Pancreas (tissue), 10 donors: ENCODE measurements around the gene CCDC88C. TPM values are rescaled to one million over a fixed set of nuclear protein-coding genes. Genes with fewer than 3 reads are reported as not detected.

Experiments
- ATAC-seq, 4 donors: fragments of 200-7000 bp; cut with Tn5 transposase; one replicate each; pipeline versions ENCODE4 v1.8.0 to v1.9.1; 2020; ENCODE audit warnings: mild to moderate bottlenecking in 4 of 4, moderate library complexity in 4 of 4
- DNase-seq, 6 donors: peaks; one replicate each; pipeline ENCODE4 v3.0.0-alpha.2; 2020
- FAIRE-seq: peaks from 2 replicates; lab custom pipeline; 2012; peaks lifted over from hg19 to GRCh38; lab: Jason Lieb, UNC
- H3K27ac ChIP-seq, 4 donors: fragments of 200-600 bp; sonication (generic); 1 replicate in 3 of 4; 2 replicates in 1 of 4; pipeline versions ENCODE4 v1.5.0 to v1.8.0; 2020
- H3K27me3 ChIP-seq, 4 donors: fragments of 200-600 bp; one replicate each; pipeline ENCODE4 v1.8.0; 2021
- H3K36me3 ChIP-seq, 3 donors: fragments of 200-600 bp; sonication (generic) in 1 of 3; one replicate each; pipeline versions ENCODE4 v1.5.0 to v1.8.0; 2020 to 2021
- H3K4me1 ChIP-seq, 3 donors: fragments of 200-600 bp; one replicate each; pipeline ENCODE4 v1.8.0; 2021
- H3K4me3 ChIP-seq, 4 donors: fragments of 200-600 bp; sonication (generic) in 2 of 4; one replicate each; pipeline versions ENCODE4 v1.5.0 to v1.8.0; 2020 to 2021
- H3K9me3 ChIP-seq, 4 donors: fragments of 200-600 bp; one replicate each; pipeline ENCODE4 v1.8.0; 2021
- WGBS, 2 donors: extraction: QIAGEN DNeasy Blood & Tissue Kit; methylation state at CpG; one replicate each; pipeline ENCODE4 v1.1.7; 2013; 5-methylcytosine and 5-hydroxymethylcytosine counted together
- intact Hi-C, 3 donors: fragments of 100-400 bp; cut with DNase I; formaldehyde crosslinking; loops; one replicate each; pipeline versions ENCODE4 v1.11.1 to v1.14.2; 2022
- polyA plus RNA-seq, 2 donors: library from polyadenylated mRNA; stranded (reverse); fragments of 200-250 nt; gene quantifications; one replicate each; pipeline ENCODE4 v1.2.3, GENCODE V29; 2013
- total RNA-seq, 6 donors: library from RNA; stranded (reverse); fragmentation: NEBNext Ultra II Directional in 4 of 6; extraction: Animal tissue kit (Norgen Biotek cat#: 25700) in 4 of 6; gene quantifications; one replicate each; pipeline versions ENCODE4 v1.2.1 to v1.2.4, GENCODE V29; 2021 to 2023
- TF ChIP-seq, protein P1 (sequence below), 4 donors: fragments of 200-600 bp; sonication (generic) in 3 of 4; IDR thresholded peaks; one replicate each; pipeline versions ENCODE4 v1.5.0 to v1.8.0; 2021; ENCODE audit warnings: antibody characterized with exemption in 4 of 4
- donor health status: healthy with polysubstance abuse.
- donor health status: DM: no; HTN: no; CAD: no; lungs with moderate emphysema.
- donor health status: DM: no; HTN: no; CAD: no.
- donor health status: control.
- donor health status: control.
- donor health status: Bipolar disorder and iron deficiency.
- donor health status: DM: yes; HTN: yes; CAD: no.
- donor health status: DM: no; HTN: no; CAD: no.
- donor health status: DM: no; HTN: no; CAD: no.
- donor health status: DM: yes; HTN: yes; CAD: no.

The CCDC88C gene
- total and polyA plus RNA-seq, 8 donors = 10.3 to 20.2 (median 14.6) TPM

DNA sequence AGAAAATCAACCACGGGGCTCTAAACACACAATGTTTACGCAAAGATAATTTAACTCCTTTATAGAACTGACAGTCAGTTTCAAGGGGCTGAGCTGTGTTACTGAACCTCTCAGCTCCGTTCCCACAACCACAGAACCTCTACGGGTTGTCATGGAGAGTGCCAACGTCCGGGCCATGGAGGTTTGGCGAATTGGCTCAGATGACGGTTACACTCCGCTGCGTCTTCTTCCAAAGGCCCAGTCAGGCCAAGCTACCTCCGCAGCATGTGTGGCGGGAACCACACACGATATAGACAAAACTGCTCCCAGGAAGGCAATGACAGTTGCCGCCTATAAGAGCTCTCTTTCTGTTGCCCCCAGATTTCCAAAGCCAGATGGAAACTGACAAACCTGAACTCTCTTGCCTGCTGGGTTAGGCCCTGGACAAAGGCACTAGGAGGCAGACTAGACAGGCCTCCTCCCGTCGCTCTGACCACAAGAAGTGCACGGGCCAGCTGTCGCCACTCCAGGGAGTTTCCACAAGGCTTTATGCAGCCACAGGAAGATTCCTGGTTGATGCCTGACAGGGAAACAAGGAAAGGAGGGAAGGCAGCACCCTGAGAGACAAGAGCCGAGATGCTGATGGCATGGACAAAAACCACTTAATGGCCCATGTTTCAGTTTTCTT, 30.3 kb downstream of the CCDC88C start:
- TF ChIP-seq, protein P1, sequence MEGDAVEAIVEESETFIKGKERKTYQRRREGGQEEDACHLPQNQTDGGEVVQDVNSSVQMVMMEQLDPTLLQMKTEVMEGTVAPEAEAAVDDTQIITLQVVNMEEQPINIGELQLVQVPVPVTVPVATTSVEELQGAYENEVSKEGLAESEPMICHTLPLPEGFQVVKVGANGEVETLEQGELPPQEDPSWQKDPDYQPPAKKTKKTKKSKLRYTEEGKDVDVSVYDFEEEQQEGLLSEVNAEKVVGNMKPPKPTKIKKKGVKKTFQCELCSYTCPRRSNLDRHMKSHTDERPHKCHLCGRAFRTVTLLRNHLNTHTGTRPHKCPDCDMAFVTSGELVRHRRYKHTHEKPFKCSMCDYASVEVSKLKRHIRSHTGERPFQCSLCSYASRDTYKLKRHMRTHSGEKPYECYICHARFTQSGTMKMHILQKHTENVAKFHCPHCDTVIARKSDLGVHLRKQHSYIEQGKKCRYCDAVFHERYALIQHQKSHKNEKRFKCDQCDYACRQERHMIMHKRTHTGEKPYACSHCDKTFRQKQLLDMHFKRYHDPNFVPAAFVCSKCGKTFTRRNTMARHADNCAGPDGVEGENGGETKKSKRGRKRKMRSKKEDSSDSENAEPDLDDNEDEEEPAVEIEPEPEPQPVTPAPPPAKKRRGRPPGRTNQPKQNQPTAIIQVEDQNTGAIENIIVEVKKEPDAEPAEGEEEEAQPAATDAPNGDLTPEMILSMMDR (IDR thresholded peaks at IDR 0.05) = no peak
- no peaks in the 10 kb centered on the region for H3K36me3 ChIP-seq
- FAIRE-seq = no peak
- peak in 3 of 4 donors; percentile 46 to 81 (median 66) for ATAC-seq
- intact Hi-C loops = no loop called here
- no peak overlapping the region for H3K27ac ChIP-seq
- WGBS, 2 donors = 73 to 81% methylated on average over 19 of the region's 19 CpGs
- no peaks in the 10 kb centered on the region for H3K9me3 ChIP-seq
- peaks cover 0 to 5% (median 4%) of the 10 kb centered on the region in 3 donors for H3K4me1 ChIP-seq
- no peak for DNase-seq
- H3K4me3 ChIP-seq = no peak overlapping the region
- H3K27me3 ChIP-seq = no peaks in the 10 kb centered on the region

DNA sequence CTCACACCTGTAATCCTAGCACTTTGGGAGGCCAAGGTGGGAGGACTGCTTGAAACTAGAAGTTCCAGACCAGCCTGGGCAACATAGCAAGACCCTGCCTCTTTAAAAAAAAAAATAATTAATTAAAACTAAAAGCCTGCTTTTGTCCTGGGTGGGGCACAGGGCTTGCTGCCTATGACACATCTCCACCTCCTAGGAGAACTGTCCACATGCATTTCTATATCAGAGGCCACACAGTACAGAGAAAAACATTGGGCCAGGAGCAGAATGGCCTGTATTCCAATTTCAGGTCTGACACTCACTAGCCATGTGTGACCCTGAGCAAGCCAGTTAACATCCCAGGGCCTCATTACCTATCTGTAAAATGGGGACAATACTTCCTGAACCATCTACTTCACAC, 31.9 kb downstream of the CCDC88C start:
- FAIRE-seq = no peak
- peaks cover 0 to 5% (median 4%) of the 10 kb centered on the region in 3 donors for H3K4me1 ChIP-seq

DNA sequence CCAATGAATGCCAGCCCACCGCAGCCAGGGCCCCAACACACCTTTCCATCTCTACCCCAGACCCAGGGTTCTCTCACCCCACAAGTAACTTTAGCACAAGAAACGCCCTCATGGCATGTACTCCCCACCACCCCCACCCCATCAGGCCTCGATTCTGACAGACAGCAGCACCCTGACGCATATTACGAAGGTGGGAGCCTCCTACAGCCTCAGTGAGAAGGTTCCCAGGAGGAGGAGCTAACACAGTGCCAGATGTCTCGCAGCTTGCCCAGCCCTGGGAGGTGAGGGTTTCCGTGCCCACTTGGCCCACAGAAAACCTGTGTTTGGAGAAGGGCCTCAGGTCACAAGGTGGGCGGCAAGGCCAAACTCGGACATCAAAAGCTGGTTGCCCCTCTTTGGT, 32.4 kb downstream of the CCDC88C start:
- TF ChIP-seq, protein P1 (IDR thresholded peaks at IDR 0.05) = no peak
- Histone ChIP-seq H3K27ac (no peak overlapping the region), H3K4me1 (peaks cover 0 to 5% (median under 1%) of the 10 kb centered on the region in 3 donors), H3K27me3 (no peaks in the 10 kb centered on the region), H3K4me3 (no peak overlapping the region), H3K9me3 (no peaks in the 10 kb centered on the region), H3K36me3 (no peaks in the 10 kb centered on the region)
- FAIRE-seq (no peak), ATAC-seq (no peak), DNase-seq (no peak)
- intact Hi-C loops = no loop called here
- 94 to 97% methylated on average over 9 of the region's 9 CpGs for whole genome bisulfite sequencing, 2 donors

More for the DNA sequence above, 31.9 kb downstream of the CCDC88C start:
- no peak for DNase-seq
- no peaks in the 10 kb centered on the region for H3K27me3 ChIP-seq
- H3K36me3 ChIP-seq = no peaks in the 10 kb centered on the region
- no peak overlapping the region for H3K27ac ChIP-seq
- intact Hi-C loops = no loop called here
- no peak overlapping the region for H3K4me3 ChIP-seq
- no peaks in the 10 kb centered on the region for H3K9me3 ChIP-seq
- TF ChIP-seq, protein P1 (IDR thresholded peaks at IDR 0.05) = no peak
- ATAC-seq = no peak

DNA sequence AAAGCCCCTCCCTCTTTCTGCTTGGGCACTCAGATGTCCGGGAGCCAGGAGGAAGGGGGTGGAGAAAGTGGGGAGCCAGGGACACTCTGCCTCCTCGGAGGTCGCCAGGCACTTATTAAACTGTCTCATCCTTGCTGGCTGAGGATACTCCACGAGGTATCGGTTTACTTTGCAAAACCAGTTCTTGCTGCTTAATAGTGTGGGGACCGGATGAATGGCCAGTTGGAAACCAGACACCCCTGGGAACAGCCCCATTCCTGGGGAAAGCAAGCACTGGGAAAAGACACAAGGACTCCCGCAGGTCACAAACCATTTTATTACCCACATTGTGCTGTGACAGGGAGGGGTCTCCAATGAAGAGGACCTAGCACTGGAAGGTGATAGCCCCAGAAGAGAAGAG, 34.2 kb downstream of the CCDC88C start:
- FAIRE-seq (no peak), ATAC-seq (no peak)

More for the DNA sequence above, 34.2 kb downstream of the CCDC88C start:
- Histone ChIP-seq H3K9me3 (no peaks in the 10 kb centered on the region), H3K4me3 (no peak overlapping the region), H3K4me1 (peaks cover 6 to 17% (median 12%) of the 10 kb centered on the region in 3 donors), H3K36me3 (no peaks in the 10 kb centered on the region), H3K27me3 (no peaks in the 10 kb centered on the region), H3K27ac (no peak overlapping the region)
- TF ChIP-seq, protein P1 (IDR thresholded peaks at IDR 0.05) = no peak
- DNase-seq = no peak
- intact Hi-C loops = no loop called here
- WGBS, 2 donors = 63 to 76% methylated on average over 7 of the region's 7 CpGs
